GM12891 (cell line): ENCODE results near the gene SSPN.

ENCODE experiments used
- PAX5 ChIP-seq: IDR thresholded peaks from 2 replicates; pipeline ENCODE4 v1.6.1; 2011; ENCODE audit warnings: low read length, moderate library complexity, mild to moderate bottlenecking; ENCODE audit not compliant: insufficient read depth, severe bottlenecking
- POLR2A ChIP-seq: IDR thresholded peaks from 2 replicates; pipeline ENCODE4 v1.6.1; 2011; ENCODE audit warnings: low read depth, low read length, control low read depth
- POLR2AphosphoS5 ChIP-seq: IDR thresholded peaks from 2 replicates; pipeline ENCODE4 v1.6.1; 2011; ENCODE audit warnings: low read depth, low read length, control low read depth
- POU2F2 ChIP-seq: IDR thresholded peaks from 2 replicates; pipeline ENCODE4 v1.6.1; 2011; ENCODE audit warnings: low read depth, mild to moderate bottlenecking, control low read depth, low read length, moderate library complexity
- SPI1 ChIP-seq: IDR thresholded peaks from 2 replicates; pipeline ENCODE4 v1.6.1; 2011; ENCODE audit warnings: low read depth, low read length, control low read depth
- TAF1 ChIP-seq: IDR thresholded peaks from 2 replicates; pipeline ENCODE4 v1.6.1; 2011; ENCODE audit warnings: low read depth, low read length, control low read depth

DNA sequence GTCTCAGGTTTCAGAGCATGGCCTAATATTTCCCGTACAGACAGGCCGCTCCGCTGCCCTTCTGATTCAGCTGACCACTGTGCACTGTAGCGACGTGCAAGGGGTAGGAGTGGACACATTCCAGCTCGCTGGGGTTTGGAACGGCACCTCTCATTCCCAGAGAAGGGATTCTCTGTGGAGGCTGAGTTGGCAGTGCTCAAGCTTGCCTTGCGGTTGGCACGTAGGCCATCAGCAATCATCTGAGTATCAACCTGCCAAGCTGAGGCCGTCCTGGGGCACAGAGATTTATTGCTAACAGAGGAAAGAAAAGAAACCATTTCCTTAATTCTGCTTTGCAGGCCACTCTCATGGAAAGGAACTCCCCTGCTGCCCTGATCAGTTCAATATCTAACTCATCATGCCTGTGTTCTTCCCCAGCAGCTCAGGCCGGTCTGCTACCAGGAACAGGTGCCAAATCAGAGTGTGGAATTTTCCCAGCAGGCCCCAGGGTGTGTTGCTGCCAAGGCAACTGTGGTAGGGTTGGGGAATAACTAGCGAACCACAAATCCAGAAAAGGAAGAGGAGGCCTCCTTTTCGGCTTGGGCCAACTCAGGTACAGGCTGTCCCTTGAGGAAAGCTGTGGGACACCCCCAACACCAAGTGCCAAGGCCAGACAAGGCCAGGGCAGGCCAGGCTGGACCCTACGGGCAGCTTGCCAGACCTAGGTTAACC, 92.5 kb downstream of the SSPN start:
- no peak for TF ChIP-seq POLR2AphosphoS5
- no peak for TF ChIP-seq POLR2A
- TF ChIP-seq SPI1, result no peak
- no peak for TF ChIP-seq PAX5
- no peak for TF ChIP-seq TAF1
- TF ChIP-seq POU2F2, result no peak
